NCI-H187 treated with DMSO at 0.1 percent for 48 hours (cell line): ENCODE data around the gene UHMK1.
"Not testable (repeated sequence)": the region's sequence is repeated elsewhere in the genome, so short reads cannot be mapped to it uniquely, and the experiment has no call there.

Source experiments
- DNase-seq: peaks from one replicate; lab custom pipeline; 2025; lab: John Stamatoyannopoulos, UW

UHMK1 gene

GRCh38 chr1:162566870-162567269 is 69.3 kb downstream of the UHMK1 start:
- no peak for DNase-seq

GRCh38 chr1:162568802-162569201 is 71.2 kb downstream of the UHMK1 start:
- DNase-seq = no peak

GRCh38 chr1:162570718-162571117 is 73.1 kb downstream of the UHMK1 start:
- no peak for DNase-seq

DNA sequence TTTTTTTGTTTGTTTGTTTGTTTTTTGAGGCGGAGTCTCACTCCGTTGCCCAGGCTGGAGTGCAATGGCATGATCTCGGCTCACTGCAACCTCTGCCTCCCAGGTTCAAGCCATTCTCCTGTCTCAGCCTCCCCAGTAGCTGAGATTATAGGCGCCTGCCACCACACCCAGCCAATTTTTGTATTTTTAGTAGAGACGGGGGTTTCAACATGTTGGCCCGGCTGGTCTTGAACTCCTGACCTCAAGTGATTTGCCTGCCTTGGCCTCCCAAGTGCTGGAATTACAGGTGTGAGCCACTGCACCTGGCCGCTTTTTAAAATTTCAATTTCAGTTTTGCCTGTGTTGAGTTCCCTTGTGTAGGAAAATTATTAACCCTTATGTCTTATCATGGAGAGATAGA is 73.5 kb downstream of the UHMK1 start:
- DNase-seq = not testable (repeated sequence)

- DNase-seq = no peak
Measured at GRCh38 chr1:162571696-162572095, 74.1 kb downstream of the UHMK1 start.

GRCh38 chr1:162573136-162573535 is 75.5 kb downstream of the UHMK1 start:
- no peak for DNase-seq

DNA sequence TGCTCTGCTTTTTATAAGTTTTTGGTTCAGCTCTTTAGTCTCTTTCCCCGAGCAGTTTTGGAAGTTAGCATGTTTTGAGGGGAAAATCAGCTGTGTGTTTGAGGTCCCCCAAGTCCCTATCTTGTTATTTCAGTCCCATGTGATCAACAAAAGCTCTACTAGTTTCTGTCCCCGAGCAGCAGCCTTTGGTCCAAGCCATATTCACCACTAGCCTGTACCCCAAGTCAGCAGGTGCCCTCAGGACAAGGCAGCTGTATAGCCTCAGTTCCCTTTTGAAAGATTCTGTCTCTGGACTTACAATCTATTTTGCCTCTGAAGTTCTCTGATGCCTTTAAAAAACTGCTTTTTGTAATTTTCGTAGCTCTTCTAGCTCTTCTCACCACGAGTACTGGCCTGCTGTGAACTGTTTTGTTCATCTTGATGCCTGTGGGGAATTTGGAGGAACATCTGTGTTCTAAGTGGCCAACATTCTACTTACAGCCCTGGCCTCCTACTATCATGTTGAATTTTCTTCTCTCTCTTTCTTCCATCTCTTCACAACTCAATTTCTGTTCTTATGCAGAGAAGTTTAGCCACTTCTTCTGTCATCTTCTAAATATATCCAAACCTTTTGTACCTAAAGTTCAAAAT is 80.6 kb downstream of the UHMK1 start:
- no peak for DNase-seq

GRCh38 chr1:162578936-162579335 is 81.3 kb downstream of the UHMK1 start:
- DNase-seq = no peak
